ENCODE results near the gene BBX.

- TF ChIP-seq CTCF (conservative IDR thresholded peaks at IDR 0.05; ENCODE audit: low read depth, low read length) (peak; percentile 89), EZH2 (IDR thresholded peaks at IDR 0.05; ENCODE audit: low read length, unreplicated experiment) (no peak), EZH2phosphoT487 (IDR thresholded peaks at IDR 0.05; ENCODE audit: borderline replicate concordance, low read length) (no peak)
Observed at GRCh38 chr3:107660306-107660976, 137.7 kb downstream of the BBX start.
